HepG2 (cell line): ENCODE data around the gene TBC1D20. TPM values are rescaled to one million over a fixed set of nuclear protein-coding genes. Genes with fewer than 3 reads are reported as not detected.

ENCODE experiments used
- ARID5B ChIP-seq: IDR thresholded peaks from 2 replicates; pipeline ENCODE4 v1.4.0; 2020; ENCODE audit warnings: mild to moderate bottlenecking, missing genetic modification reagents
- LCORL ChIP-seq, 2 experiments: fragments of 450-650 bp in 1 of 2; sonication (generic) in 1 of 2; formaldehyde crosslinking in 1 of 2; IDR thresholded peaks; 2 replicates each; pipeline versions ENCODE4 v1.5.0 to v1.6.1; 2017 to 2020; ENCODE audit warnings: antibody characterized with exemption in 1 of 2, missing genetic modification reagents in 1 of 2
- MBNL3 ChIP-seq: fragments of 250-450 bp; sonication (Bioruptor Pico); conservative IDR thresholded peaks from 2 replicates; pipeline ENCODE4 v1.8.0; 2022; ENCODE audit warnings: mild to moderate bottlenecking, inconsistent platforms
- MIER3 ChIP-seq: IDR thresholded peaks from 2 replicates; pipeline ENCODE4 v1.6.1; 2016; ENCODE audit warnings: missing compliant biosample characterization, borderline replicate concordance
- NFKB2 ChIP-seq: sonication (generic); formaldehyde crosslinking; IDR thresholded peaks from 2 replicates; pipeline ENCODE4 v1.4.0; 2020; ENCODE audit warnings: missing genetic modification reagents, borderline replicate concordance
- NR2F2 ChIP-seq: IDR thresholded peaks from 2 replicates; pipeline ENCODE4 v1.6.1; 2012; ENCODE audit warnings: low read depth, inconsistent platforms, borderline replicate concordance
- RARG ChIP-seq: sonication (generic); formaldehyde crosslinking; IDR thresholded peaks from 2 replicates; pipeline ENCODE4 v1.4.0; 2020; ENCODE audit warnings: low read depth, mild to moderate bottlenecking, missing genetic modification reagents
- TERF1 ChIP-seq: sonication (generic); formaldehyde crosslinking; IDR thresholded peaks from 2 replicates; pipeline ENCODE4 v1.8.0; 2022; ENCODE audit warnings: mild to moderate bottlenecking, missing genetic modification reagents, moderate library complexity
- TMF1 ChIP-seq: sonication (generic); formaldehyde crosslinking; IDR thresholded peaks from 2 replicates; pipeline ENCODE4 v1.8.1; 2022; ENCODE audit warnings: low read depth, missing genetic modification reagents
- ZBTB8A ChIP-seq: sonication (generic); formaldehyde crosslinking; IDR thresholded peaks from 2 replicates; pipeline ENCODE4 v1.4.0; 2020; ENCODE audit warnings: mild to moderate bottlenecking, low read depth, missing genetic modification reagents, borderline replicate concordance
- ZKSCAN1 ChIP-seq: fragments of 150-350 bp; IDR thresholded peaks from 2 replicates; pipeline ENCODE4 v1.6.1; 2014; ENCODE audit warnings: low read length
- ZNF619 ChIP-seq: sonication (generic); formaldehyde crosslinking; IDR thresholded peaks from 2 replicates; pipeline ENCODE4 v1.4.0; 2020; ENCODE audit warnings: mild to moderate bottlenecking, missing genetic modification reagents
- ZNF749 ChIP-seq: sonication (generic); formaldehyde crosslinking; IDR thresholded peaks from 2 replicates; pipeline ENCODE4 v1.8.0; 2022; ENCODE audit warnings: mild to moderate bottlenecking, missing genetic modification reagents, moderate library complexity, borderline replicate concordance
- ZNF775 ChIP-seq: sonication (generic); formaldehyde crosslinking; IDR thresholded peaks from 2 replicates; pipeline ENCODE4 v1.4.0; 2020; ENCODE audit warnings: missing genetic modification reagents, mild to moderate bottlenecking, moderate library complexity, borderline replicate concordance
- polyA plus RNA-seq, 8 experiments: library from polyadenylated mRNA; depleted of rRNA in 3 of 8; stranded (reverse) in 7 of 8; unstranded in 1 of 8; fragments of >200 nt; fragmentation: Illumina TruSeq in 4 of 8; extraction: Trizol in 4 of 8; gene quantifications; 2 replicates each; pipeline versions ENCODE4 v1.2.1 to v1.2.3, GENCODE V29; 2011 to 2016; ENCODE audit warnings: low read depth in 4 of 8, missing spikeins in 1 of 8, mixed read lengths in 1 of 8; ENCODE audit not compliant: insufficient read depth in 1 of 8
- total RNA-seq, 5 experiments: library from RNA; depleted of rRNA; stranded (reverse); fragments of >200 nt; fragmentation: Illumina TruSeq; extraction: Trizol; gene quantifications; 2 replicates each; pipeline ENCODE4 v1.2.3, GENCODE V29; 2016; ENCODE audit warnings: low read depth in 1 of 5
- TF ChIP-seq, protein P1 (sequence below): sonication (generic); formaldehyde crosslinking; IDR thresholded peaks from 2 replicates; pipeline ENCODE4 v1.4.0; 2020; ENCODE audit warnings: missing genetic modification reagents
- TF ChIP-seq, protein P2 (sequence below): sonication (generic); formaldehyde crosslinking; IDR thresholded peaks from 2 replicates; pipeline ENCODE4 v1.8.1; 2023; ENCODE audit warnings: mild to moderate bottlenecking, missing genetic modification reagents, borderline replicate concordance
- TF ChIP-seq, protein P3 (sequence below): sonication (generic); formaldehyde crosslinking; IDR thresholded peaks from 2 replicates; pipeline ENCODE4 v1.4.0; 2020; ENCODE audit warnings: low read depth, missing genetic modification reagents

TBC1D20 gene
- total and polyA plus RNA-seq, 2 of the 13 experiments (the other 11 are each of a cell fraction or from before 2014, with no cell fraction given): 36.6 to 47.1 TPM

DNA sequence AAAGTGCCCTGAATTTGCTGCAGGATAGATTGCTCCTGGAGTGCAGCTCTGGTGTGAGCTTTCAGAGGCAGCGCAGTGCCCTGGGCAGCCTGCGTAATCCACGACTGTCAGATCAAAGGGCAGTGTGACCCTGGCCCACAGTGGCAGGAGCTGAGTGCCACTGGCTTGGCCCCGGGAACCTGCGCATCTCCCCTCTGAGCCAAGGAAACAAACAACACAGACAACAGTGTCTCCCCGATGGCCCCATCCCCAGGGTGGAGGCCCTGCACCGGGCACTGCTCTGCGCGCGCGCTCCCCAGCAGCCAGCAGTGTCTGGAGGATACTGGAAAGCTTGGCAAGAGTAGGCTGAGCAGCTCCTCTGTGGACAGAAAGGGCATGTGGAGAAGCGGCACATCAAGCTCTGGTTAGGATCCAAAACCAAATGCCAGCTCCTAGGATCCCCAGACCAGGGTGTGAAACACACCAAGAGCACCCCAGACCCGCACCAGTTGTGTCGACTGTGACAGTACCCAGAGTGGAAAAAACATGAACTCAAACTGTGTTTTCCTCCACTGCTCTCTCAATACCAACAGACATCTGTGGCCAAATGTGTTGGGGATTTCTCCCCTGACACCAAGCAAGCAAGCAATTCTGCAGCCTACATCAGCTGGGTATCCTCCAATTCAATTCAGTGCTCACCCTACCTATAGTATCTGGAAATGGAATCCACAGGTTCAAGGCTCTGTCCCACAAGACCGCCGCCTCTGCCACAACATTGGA is 27.5 kb downstream of the TBC1D20 start (continued):
- TF ChIP-seq MBNL3: no peak
- TF ChIP-seq TMF1 (CRISPR knock-in tag): no peak
- TF ChIP-seq LCORL (IDR thresholded peaks at IDR 0.05): no peak
- no peak for TF ChIP-seq LCORL (CRISPR knock-in tag; IDR thresholded peaks at IDR 0.05)
- TF ChIP-seq, protein P1, sequence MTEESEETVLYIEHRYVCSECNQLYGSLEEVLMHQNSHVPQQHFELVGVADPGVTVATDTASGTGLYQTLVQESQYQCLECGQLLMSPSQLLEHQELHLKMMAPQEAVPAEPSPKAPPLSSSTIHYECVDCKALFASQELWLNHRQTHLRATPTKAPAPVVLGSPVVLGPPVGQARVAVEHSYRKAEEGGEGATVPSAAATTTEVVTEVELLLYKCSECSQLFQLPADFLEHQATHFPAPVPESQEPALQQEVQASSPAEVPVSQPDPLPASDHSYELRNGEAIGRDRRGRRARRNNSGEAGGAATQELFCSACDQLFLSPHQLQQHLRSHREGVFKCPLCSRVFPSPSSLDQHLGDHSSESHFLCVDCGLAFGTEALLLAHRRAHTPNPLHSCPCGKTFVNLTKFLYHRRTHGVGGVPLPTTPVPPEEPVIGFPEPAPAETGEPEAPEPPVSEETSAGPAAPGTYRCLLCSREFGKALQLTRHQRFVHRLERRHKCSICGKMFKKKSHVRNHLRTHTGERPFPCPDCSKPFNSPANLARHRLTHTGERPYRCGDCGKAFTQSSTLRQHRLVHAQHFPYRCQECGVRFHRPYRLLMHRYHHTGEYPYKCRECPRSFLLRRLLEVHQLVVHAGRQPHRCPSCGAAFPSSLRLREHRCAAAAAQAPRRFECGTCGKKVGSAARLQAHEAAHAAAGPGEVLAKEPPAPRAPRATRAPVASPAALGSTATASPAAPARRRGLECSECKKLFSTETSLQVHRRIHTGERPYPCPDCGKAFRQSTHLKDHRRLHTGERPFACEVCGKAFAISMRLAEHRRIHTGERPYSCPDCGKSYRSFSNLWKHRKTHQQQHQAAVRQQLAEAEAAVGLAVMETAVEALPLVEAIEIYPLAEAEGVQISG (CRISPR knock-in tag): no peak
- no peak for TF ChIP-seq ZNF619
- no peak for TF ChIP-seq ZNF749 (CRISPR knock-in tag)
- TF ChIP-seq, protein P2, sequence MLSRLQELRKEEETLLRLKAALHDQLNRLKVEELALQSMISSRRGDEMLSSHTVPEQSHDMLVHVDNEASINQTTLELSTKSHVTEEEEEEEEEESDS: no peak
- TF ChIP-seq NR2F2: no peak
- no peak for TF ChIP-seq MIER3 (CRISPR knock-in tag)
- no peak for TF ChIP-seq ZNF775 (CRISPR knock-in tag)
- TF ChIP-seq ZBTB8A (CRISPR knock-in tag): no peak
- TF ChIP-seq ZKSCAN1: no peak
- TF ChIP-seq, protein P3, sequence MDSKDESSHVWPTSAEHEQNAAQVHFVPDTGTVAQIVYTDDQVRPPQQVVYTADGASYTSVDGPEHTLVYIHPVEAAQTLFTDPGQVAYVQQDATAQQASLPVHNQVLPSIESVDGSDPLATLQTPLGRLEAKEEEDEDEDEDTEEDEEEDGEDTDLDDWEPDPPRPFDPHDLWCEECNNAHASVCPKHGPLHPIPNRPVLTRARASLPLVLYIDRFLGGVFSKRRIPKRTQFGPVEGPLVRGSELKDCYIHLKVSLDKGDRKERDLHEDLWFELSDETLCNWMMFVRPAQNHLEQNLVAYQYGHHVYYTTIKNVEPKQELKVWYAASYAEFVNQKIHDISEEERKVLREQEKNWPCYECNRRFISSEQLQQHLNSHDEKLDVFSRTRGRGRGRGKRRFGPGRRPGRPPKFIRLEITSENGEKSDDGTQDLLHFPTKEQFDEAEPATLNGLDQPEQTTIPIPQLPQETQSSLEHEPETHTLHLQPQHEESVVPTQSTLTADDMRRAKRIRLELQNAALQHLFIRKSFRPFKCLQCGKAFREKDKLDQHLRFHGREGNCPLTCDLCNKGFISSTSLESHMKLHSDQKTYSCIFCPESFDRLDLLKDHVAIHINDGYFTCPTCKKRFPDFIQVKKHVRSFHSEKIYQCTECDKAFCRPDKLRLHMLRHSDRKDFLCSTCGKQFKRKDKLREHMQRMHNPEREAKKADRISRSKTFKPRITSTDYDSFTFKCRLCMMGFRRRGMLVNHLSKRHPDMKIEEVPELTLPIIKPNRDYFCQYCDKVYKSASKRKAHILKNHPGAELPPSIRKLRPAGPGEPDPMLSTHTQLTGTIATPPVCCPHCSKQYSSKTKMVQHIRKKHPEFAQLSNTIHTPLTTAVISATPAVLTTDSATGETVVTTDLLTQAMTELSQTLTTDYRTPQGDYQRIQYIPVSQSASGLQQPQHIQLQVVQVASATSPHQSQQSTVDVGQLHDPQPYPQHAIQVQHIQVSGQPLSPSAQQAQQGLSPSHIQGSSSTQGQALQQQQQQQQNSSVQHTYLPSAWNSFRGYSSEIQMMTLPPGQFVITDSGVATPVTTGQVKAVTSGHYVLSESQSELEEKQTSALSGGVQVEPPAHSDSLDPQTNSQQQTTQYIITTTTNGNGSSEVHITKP (CRISPR knock-in tag): no peak
- no peak for TF ChIP-seq TERF1 (CRISPR knock-in tag)
- TF ChIP-seq RARG (CRISPR knock-in tag): no peak
- no peak for TF ChIP-seq NFKB2 (CRISPR knock-in tag)
- TF ChIP-seq ARID5B (CRISPR knock-in tag): no peak
